ENCODE measurements around the gene MEPE. TPM values are rescaled to one million over a fixed set of nuclear protein-coding genes. Genes with fewer than 3 reads are reported as not detected.

MEPE gene
- total and polyA plus RNA-seq, 2 of the 8 experiments (the other 6 are each of a cell fraction or from before 2014, with no cell fraction given): not detected

- no peak overlapping the region for H3K27ac ChIP-seq (ENCODE audit: low read depth, low read length)
- no peaks in the 10 kb centered on the region for H3K27me3 ChIP-seq (replicated peaks in 1 of 4; ENCODE audit: control insufficient read depth in 3 of 4, extremely low read depth in 1 of 4, insufficient read depth in 3 of 4, low read length in 3 of 4)
- H3K79me2 ChIP-seq (ENCODE audit: control insufficient read depth in 1 of 2, insufficient read depth in 2 of 2, low read length in 2 of 2): peaks cover 0 to 19% of the 10 kb centered on the region in 2 experiments; a peak in 2 of 4 replicates
- peak overlapping the region; percentile 64; the same call in 1 of the 2 replicates for H2BK20ac ChIP-seq (ENCODE audit: low read length)
- H3K4ac ChIP-seq (replicated peaks; ENCODE audit: insufficient read length, low read depth, low read length): no peak overlapping the region
- H2AFZ ChIP-seq (ENCODE audit: low read length): no peak overlapping the region
- ChIA-PET POLR2A (ENCODE audit: partially characterized antibody) (interaction anchor here (1.3 to 19.5 kb wide), 8 partner anchors 9 to 77 kb away, joined by 3 to 369 read pairs (median 14); no protein-coding TSS in a partner anchor), CTCF (ENCODE audit: partially characterized antibody) (interaction anchor here (1.1 to 2.7 kb wide), 3 partner anchors 66 to 120 kb away, joined by 3 to 19 read pairs (median 4); no protein-coding TSS in a partner anchor)
- H3K4me2 ChIP-seq (ENCODE audit: insufficient read depth in 1 of 2, low read depth in 2 of 2, low read length in 2 of 2): peak overlapping the region; percentile 47 to 57
- H3K23ac ChIP-seq (ENCODE audit: insufficient read length): no peak overlapping the region
- H4K5ac ChIP-seq (ENCODE audit: insufficient read length, low read depth, low read length): no peak overlapping the region
- H3K9ac ChIP-seq (replicated peaks in 1 of 4; ENCODE audit: extremely low read depth in 1 of 4, low read depth in 3 of 4, low read length in 3 of 4): no peak overlapping the region
- peak overlapping the region; percentile 91; the same call in 1 of the 2 replicates for H2AK5ac ChIP-seq (ENCODE audit: low read depth, low read length)
- peak overlapping the region; percentile 58 for H2BK120ac ChIP-seq (replicated peaks; ENCODE audit: low read depth, low read length)
- H3K56ac ChIP-seq (replicated peaks; ENCODE audit: insufficient read length, low read depth, low read length): no peak overlapping the region
- no peak overlapping the region for H4K8ac ChIP-seq (ENCODE audit: extremely low read depth, insufficient read depth, low read length)
- peak; percentile 68 for FAIRE-seq
- no peak overlapping the region for H3K18ac ChIP-seq (ENCODE audit: extremely low read depth, low read length)
- peak overlapping the region in 1 of 4 experiments; percentile 55; a peak in 2 of 8 replicates for H3K4me3 ChIP-seq (ENCODE audit: extremely low read depth in 1 of 4, insufficient read depth in 2 of 4, low read depth in 3 of 4, low read length in 4 of 4)
- H3K9me3 ChIP-seq (ENCODE audit: insufficient read depth in 2 of 2, low read depth in 1 of 2, low read length in 1 of 2): peaks cover 3 to 8% of the 10 kb centered on the region in 2 experiments; a peak in 2 of 4 replicates
- no peak for DNase-seq (ENCODE audit: low read depth in 1 of 2, low spot score in 2 of 2)
- peak overlapping the region; percentile 61; the same call in 1 of the 2 replicates for H2BK5ac ChIP-seq (ENCODE audit: low read depth, low read length)
- TF ChIP-seq SP2 (IDR thresholded peaks at IDR 0.05; ENCODE audit: low read length) (no peak), TBP (IDR thresholded peaks at IDR 0.05; ENCODE audit: low read depth, low read length) (no peak), SUZ12 (IDR thresholded peaks at IDR 0.05; ENCODE audit: low read length) (no peak), RNF2 (IDR thresholded peaks at IDR 0.05; ENCODE audit: borderline replicate concordance, low read depth, low read length, missing control alignments, poor library complexity, severe bottlenecking) (no peak), SIX5 (IDR thresholded peaks at IDR 0.05; ENCODE audit: low read depth, low read length) (no peak), ZNF274 (IDR thresholded peaks at IDR 0.05; ENCODE audit: borderline replicate concordance, extremely low read depth, low read length) (no peak), SIRT6 (IDR thresholded peaks at IDR 0.05; ENCODE audit: low read length) (no peak), ASH2L (IDR thresholded peaks at IDR 0.05; ENCODE audit: low read length) (no peak), BACH1 (IDR thresholded peaks at IDR 0.05; ENCODE audit: low read length) (no peak), MAFK (IDR thresholded peaks at IDR 0.05; ENCODE audit: low read depth, low read length) (no peak)
- H3K79me1 ChIP-seq (ENCODE audit: low read depth, low read length): no peaks in the 10 kb centered on the region
- peak overlapping the region; percentile 64 for H4K91ac ChIP-seq (replicated peaks; ENCODE audit: insufficient read length, low read length)
- peaks cover 0 to 14% (median 7%) of the 10 kb centered on the region in 4 experiments; a peak in 3 of 7 replicates for H3K4me1 ChIP-seq (replicated peaks in 1 of 4; ENCODE audit: control insufficient read depth in 3 of 4, insufficient read depth in 4 of 4, low read length in 3 of 4)
- WGBS, 2 experiments (ENCODE audit: extremely low coverage in 1 of 2, insufficient coverage in 1 of 2, insufficient read length in 1 of 2, insufficient replicate concordance in 2 of 2, low coverage in 1 of 2, low lambda C conversion rate in 2 of 2, missing lambda C conversion rate in 1 of 2): 60% methylated on average over 3 of the region's 3 CpGs; no CpG with 5 or more reads in 1 of the 2 experiments
- H3K14ac ChIP-seq (ENCODE audit: insufficient read length): no peak overlapping the region
- H4K20me1 ChIP-seq (replicated peaks in 1 of 2; ENCODE audit: control insufficient read depth in 1 of 2, insufficient read depth in 2 of 2, low read length in 2 of 2): no peaks in the 10 kb centered on the region
- H3K36me3 ChIP-seq (ENCODE audit: control insufficient read depth in 2 of 4, insufficient read depth in 4 of 4, low read length in 3 of 4): no peaks in the 10 kb centered on the region
- H2BK15ac ChIP-seq (ENCODE audit: low read length): no peak overlapping the region
- no peaks in the 10 kb centered on the region for H3K23me2 ChIP-seq (ENCODE audit: low read depth, low read length)
- H2BK12ac ChIP-seq (ENCODE audit: low read depth, low read length): peak overlapping the region; percentile 42; the same call in 1 of the 2 replicates
Observed at GRCh38 chr4:87865288-87865687, 32.5 kb downstream of the MEPE start.
